Cortex of kidney (tissue), 1 donor: ENCODE results near the gene RARB.

Experiments
- DNase-seq: peaks from one replicate; lab custom pipeline; 2025; lab: John Stamatoyannopoulos, UW

RARB gene

GRCh38 chr3:25423780-25424588 is 4.1 kb upstream of the RARB start:
- no peak for DNase-seq

- no peak for DNase-seq
These were observed 3.4 kb upstream of the RARB start for GRCh38 chr3:25424614-25425013.

- no peak for DNase-seq
These were observed 1.7 kb upstream of the RARB start for GRCh38 chr3:25426408-25426807.

- DNase-seq, result no peak
These were observed 908 bp upstream of the RARB start for GRCh38 chr3:25427155-25427554.

GRCh38 chr3:25427563-25427941 is 511 bp upstream of the RARB start:
- no peak for DNase-seq

- DNase-seq, result no peak
These were observed 799 bp downstream of the RARB start for GRCh38 chr3:25428789-25429335.

GRCh38 chr3:25429361-25430286 is 1.6 kb downstream of the RARB start:
- DNase-seq, result no peak

- DNase-seq, result no peak
These were observed 2.3 kb downstream of the RARB start for GRCh38 chr3:25430287-25430934.

- no peak for DNase-seq
These were observed 3.1 kb downstream of the RARB start for GRCh38 chr3:25430935-25431770.

GRCh38 chr3:25432176-25432720 is 4.2 kb downstream of the RARB start:
- DNase-seq, result no peak

GRCh38 chr3:25433106-25433505 is 5.0 kb downstream of the RARB start:
- no peak for DNase-seq

GRCh38 chr3:25433868-25434267 is 5.8 kb downstream of the RARB start:
- no peak for DNase-seq

GRCh38 chr3:25437953-25438352 is 9.9 kb downstream of the RARB start:
- DNase-seq, result no peak

- DNase-seq, result no peak
These were observed 10.9 kb downstream of the RARB start for GRCh38 chr3:25438791-25439555.

GRCh38 chr3:25441234-25441856 is 13.3 kb downstream of the RARB start:
- DNase-seq, result no peak

- DNase-seq, result no peak
These were observed 14.4 kb downstream of the RARB start for GRCh38 chr3:25442486-25442885.

- DNase-seq, result no peak
These were observed 16.2 kb downstream of the RARB start for GRCh38 chr3:25444273-25444672.

- DNase-seq, result no peak
These were observed 17.7 kb downstream of the RARB start for GRCh38 chr3:25445731-25446130.

- DNase-seq, result no peak
These were observed 19.2 kb downstream of the RARB start for GRCh38 chr3:25447285-25447684.

- no peak for DNase-seq
These were observed 19.9 kb downstream of the RARB start for GRCh38 chr3:25447925-25448324.
